Chondrocyte (in vitro differentiated cells): Measurements from ENCODE around the gene RGS6. TPM values are rescaled to one million over a fixed set of nuclear protein-coding genes. Genes with fewer than 3 reads are reported as not detected.

ENCODE experiments used
- DNase-seq: peaks from one replicate; pipeline ENCODE4 v3.0.0; 2021; ENCODE audit warnings: mixed read lengths, low spot score
- H3K27ac Mint-ChIP-seq: one replicate; pipeline ENCODE4 v1.8.0; 2021; ENCODE audit warnings: mild to moderate bottlenecking, moderate library complexity, mixed read lengths; ENCODE audit not compliant: unreplicated experiment
- H3K27me3 Mint-ChIP-seq: 2 replicates; pipeline ENCODE4 v1.8.0; 2021; ENCODE audit warnings: low read depth, mixed read lengths
- H3K36me3 Mint-ChIP-seq: 2 replicates; pipeline ENCODE4 v1.8.0; 2021; ENCODE audit warnings: low read depth, mixed read lengths
- H3K4me1 Mint-ChIP-seq: 2 replicates; pipeline ENCODE4 v1.8.0; 2021; ENCODE audit warnings: low read depth, mild to moderate bottlenecking, mixed read lengths
- H3K4me3 Mint-ChIP-seq: one replicate; pipeline ENCODE4 v1.8.0; 2021; ENCODE audit warnings: mild to moderate bottlenecking, moderate library complexity, mixed read lengths; ENCODE audit not compliant: unreplicated experiment
- H3K9me3 Mint-ChIP-seq: 2 replicates; pipeline ENCODE4 v1.8.0; 2021; ENCODE audit warnings: low read depth, mixed read lengths
- total RNA-seq: library from RNA; stranded (reverse); gene quantifications from 3 replicates; pipeline ENCODE4 v1.2.1, GENCODE V29; 2021
- TF ChIP-seq, protein P1 (sequence below): fragments of 200-600 bp; sonication (generic); IDR thresholded peaks from 2 replicates; pipeline ENCODE4 v1.5.0; 2021; ENCODE audit warnings: antibody characterized with exemption, mild to moderate bottlenecking, moderate library complexity

RGS6 gene
- total RNA-seq, 1 donor from 2014 or later, result 0.12 TPM

GRCh38 chr14:72607386-72608130 lies 675.3 kb downstream of the RGS6 start:
- no peak for DNase-seq
- H3K27me3 Mint-ChIP-seq, result no peaks in the 10 kb centered on the region

DNA sequence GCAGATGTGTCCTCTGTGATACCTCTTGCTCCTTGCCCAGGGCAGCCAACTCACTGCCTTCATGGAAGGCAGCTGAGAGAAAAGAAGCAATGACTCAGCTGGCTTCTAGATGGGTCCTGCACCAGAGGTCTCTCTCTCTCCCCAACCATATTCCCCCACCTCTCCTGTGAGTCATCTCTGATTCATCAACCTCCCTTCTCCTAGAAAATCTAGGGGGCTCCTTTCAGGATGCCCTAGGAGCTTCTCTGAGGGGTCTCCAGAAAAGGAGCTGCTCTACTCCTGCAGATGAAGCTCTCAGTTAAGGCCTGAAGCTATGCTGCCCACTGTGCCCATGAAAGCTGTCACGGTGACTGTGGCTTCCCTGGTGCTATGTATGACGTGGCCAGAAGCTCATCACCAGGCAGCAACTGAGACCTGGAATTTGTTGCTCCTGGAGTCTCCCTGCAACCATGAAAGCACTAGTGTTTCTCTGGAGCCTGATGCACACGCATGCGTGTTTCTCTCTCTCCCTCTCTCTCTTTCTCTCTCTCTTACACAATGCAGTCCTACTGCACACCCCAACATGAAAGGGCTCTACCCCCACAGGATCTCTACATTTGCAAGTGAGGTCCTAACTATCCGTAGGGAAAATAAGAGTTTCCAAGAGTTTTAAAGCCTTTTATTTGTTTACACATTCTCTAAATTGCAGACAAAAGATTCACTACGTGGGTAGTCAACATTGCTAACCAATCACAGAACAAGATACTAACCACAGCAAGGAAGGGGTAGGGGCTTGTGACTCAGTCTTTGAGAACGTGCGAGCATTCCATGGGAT lies 676.4 kb downstream of the RGS6 start:
- Mint-ChIP-seq H3K9me3 (no peaks in the 10 kb centered on the region), H3K4me3 (no peak overlapping the region), H3K36me3 (no peaks in the 10 kb centered on the region), H3K27me3 (no peaks in the 10 kb centered on the region), H3K4me1 (peaks cover 22% of the 10 kb centered on the region), H3K27ac (peak overlapping the region; percentile 83)
- TF ChIP-seq, protein P1, sequence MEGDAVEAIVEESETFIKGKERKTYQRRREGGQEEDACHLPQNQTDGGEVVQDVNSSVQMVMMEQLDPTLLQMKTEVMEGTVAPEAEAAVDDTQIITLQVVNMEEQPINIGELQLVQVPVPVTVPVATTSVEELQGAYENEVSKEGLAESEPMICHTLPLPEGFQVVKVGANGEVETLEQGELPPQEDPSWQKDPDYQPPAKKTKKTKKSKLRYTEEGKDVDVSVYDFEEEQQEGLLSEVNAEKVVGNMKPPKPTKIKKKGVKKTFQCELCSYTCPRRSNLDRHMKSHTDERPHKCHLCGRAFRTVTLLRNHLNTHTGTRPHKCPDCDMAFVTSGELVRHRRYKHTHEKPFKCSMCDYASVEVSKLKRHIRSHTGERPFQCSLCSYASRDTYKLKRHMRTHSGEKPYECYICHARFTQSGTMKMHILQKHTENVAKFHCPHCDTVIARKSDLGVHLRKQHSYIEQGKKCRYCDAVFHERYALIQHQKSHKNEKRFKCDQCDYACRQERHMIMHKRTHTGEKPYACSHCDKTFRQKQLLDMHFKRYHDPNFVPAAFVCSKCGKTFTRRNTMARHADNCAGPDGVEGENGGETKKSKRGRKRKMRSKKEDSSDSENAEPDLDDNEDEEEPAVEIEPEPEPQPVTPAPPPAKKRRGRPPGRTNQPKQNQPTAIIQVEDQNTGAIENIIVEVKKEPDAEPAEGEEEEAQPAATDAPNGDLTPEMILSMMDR, result no peak
- DNase-seq, result no peak

More at GRCh38 chr14:72607386-72608130, 675.3 kb downstream of the RGS6 start:
- H3K4me1 Mint-ChIP-seq, result peaks cover 21% of the 10 kb centered on the region
- no peak overlapping the region for H3K4me3 Mint-ChIP-seq
- H3K27ac Mint-ChIP-seq, result peak overlapping the region; percentile 83
- no peaks in the 10 kb centered on the region for H3K9me3 Mint-ChIP-seq
- TF ChIP-seq, protein P1, result no peak
- no peaks in the 10 kb centered on the region for H3K36me3 Mint-ChIP-seq

DNA sequence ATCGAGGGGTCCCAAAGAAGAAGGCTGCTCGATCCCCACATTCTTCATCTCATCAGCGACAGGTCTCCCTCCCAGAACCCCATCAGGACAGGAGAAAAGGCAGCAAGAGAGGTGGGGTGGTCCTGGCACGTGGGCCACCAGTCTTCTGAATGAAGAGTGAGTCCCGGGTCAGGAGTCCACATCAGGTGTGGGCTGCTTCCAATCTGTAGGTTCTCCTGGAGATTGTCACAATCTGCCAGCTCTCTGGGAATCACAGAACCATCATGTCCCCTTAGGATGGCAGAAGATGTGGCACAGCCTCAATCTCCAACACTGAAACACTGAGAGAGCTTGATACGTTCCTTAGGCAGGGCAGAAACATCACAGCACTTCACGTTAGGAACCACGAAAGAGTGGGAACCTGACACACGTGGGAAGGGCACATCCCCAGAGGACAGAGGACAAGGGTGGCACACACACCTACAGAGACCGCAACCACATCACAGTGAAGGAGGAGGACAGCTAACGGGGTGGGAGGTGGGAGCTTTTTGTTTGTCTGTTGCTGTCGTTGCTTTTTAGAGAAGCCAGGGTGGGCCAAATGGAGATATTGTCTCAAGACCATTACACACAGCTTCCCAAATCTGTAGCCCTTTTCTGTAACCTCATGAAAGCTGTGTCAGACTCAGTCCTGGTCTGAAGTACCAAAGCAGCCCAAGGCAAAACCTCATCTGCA lies 677.1 kb downstream of the RGS6 start:
- no peak overlapping the region for H3K27ac Mint-ChIP-seq

DNA sequence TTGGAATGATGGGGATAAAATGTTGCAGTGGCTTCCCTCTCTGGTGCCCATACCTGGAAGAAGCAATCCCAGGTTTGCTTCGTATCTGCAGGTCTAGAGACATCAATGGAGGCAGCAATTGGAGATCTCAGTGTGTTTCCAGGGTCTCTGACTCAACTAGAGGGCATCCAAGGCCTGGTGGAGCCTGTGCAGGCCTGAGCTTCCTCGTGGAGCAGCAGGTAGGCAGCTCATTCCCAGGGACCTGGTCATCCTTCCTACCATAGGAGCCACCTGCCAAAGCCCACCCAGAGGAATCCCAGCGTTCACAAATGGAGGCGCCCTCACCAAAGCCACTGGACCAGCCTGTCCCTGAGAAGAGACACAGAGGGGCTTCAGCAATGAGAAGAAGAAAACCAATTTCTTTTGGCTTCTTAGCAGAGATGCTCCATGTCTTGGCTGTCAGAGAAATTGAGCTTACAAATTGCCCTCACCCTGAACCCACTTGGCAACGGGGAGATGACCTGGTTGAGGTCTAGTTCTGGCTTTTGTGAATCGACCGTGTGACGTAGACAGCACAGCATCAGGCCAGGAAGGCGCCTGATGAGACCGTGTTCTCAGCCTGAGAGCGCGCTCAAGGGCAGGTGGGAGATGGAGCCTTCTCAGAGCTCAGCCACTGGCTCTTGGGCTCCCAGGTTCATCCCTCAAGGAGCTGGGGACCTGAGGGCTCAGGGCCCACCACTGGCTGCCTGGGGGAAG lies 678.0 kb downstream of the RGS6 start:
- H3K27ac Mint-ChIP-seq, result no peak overlapping the region

More for the DNA sequence above, 677.1 kb downstream of the RGS6 start:
- TF ChIP-seq, protein P1, result no peak
- H3K9me3 Mint-ChIP-seq, result no peaks in the 10 kb centered on the region
- H3K27me3 Mint-ChIP-seq, result no peaks in the 10 kb centered on the region
- H3K4me1 Mint-ChIP-seq, result peaks cover 26% of the 10 kb centered on the region
- no peak overlapping the region for H3K4me3 Mint-ChIP-seq
- no peak for DNase-seq
- no peaks in the 10 kb centered on the region for H3K36me3 Mint-ChIP-seq

More for the DNA sequence above, 678.0 kb downstream of the RGS6 start:
- Mint-ChIP-seq H3K9me3 (no peaks in the 10 kb centered on the region), H3K4me1 (peaks cover 31% of the 10 kb centered on the region), H3K27me3 (no peaks in the 10 kb centered on the region), H3K36me3 (no peaks in the 10 kb centered on the region), H3K4me3 (no peak overlapping the region)
- TF ChIP-seq, protein P1, result no peak
- no peak for DNase-seq
